GM19452 (cell line): ENCODE data around the gene FOXD1.
"Not testable (repeated sequence)": the region's sequence is repeated elsewhere in the genome, so short reads cannot be mapped to it uniquely, and the experiment has no call there.

Source experiments
- ATAC-seq: cut with Tn5 transposase; IDR thresholded peaks from one replicate; pipeline ENCODE4 v1.9.1; 2021; ENCODE audit not compliant: unreplicated experiment

FOXD1 gene

GRCh38 chr5:73418244-73418691 is 30.3 kb downstream of the FOXD1 start:
- no peak for ATAC-seq

- ATAC-seq, result no peak
Measured at GRCh38 chr5:73417303-73418034, 31.1 kb downstream of the FOXD1 start.

- ATAC-seq, result no peak
Measured at GRCh38 chr5:73415617-73416016, 33.0 kb downstream of the FOXD1 start.

DNA sequence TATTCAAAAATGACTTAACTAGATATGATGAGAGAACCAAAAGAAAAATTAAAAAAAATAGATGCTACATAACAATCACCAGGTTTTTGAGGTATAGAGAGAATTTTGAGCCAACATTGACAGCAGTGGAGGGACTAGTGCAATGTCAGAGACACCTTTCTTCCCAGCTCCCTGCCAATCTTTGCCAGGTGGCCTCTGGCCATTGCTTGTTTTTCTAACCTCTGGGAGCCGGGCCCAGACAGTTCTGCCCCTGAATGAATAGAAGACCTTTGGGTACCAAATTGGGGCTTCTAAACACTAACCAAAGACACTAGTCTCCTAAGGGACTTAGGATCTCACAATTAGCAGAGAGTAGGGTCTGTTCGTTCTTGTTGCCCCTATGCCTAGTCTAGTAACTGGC is 33.4 kb downstream of the FOXD1 start:
- no peak for ATAC-seq

GRCh38 chr5:73412597-73412988 is 36.0 kb downstream of the FOXD1 start:
- no peak for ATAC-seq

- ATAC-seq, result no peak
Measured at GRCh38 chr5:73411936-73412596, 36.5 kb downstream of the FOXD1 start.

DNA sequence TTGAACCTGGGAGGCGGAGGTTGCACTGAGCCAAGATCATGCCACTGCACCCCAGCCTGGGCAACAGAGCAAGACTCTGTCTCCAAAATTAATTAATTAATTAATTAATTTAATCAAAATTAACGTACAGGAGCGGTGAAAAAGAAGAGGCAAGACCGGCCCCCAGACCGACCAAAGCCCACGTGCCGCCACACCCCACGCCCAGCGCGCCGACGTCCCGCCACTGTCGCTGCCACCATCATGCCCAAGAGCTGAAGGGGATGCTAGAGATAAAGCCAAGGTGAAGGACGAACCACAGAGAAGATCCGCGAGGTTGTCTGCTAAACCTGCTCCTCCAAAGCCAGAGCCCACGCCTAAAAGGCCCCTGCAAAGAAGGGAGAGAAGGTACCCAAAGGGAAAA is 38.6 kb downstream of the FOXD1 start:
- ATAC-seq, result not testable (repeated sequence)

DNA sequence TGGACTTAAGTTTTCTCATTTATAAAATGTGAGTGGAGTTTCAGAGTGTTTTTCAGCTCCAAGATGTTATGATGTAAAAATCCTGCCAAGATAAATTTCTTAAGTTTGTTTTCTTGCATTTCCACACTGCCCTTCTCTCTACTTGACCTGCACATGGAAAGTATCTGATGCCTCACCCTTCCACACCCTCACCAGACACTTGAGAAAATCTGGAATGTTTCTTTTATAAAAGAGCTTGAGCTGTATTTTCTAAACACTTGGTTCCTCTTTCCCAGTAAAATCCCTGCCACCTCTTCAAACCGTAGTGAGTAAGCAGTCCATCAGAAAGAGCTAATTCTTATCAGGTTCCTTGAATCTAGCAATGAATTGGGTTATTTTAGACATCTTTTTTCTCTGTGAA is 42.9 kb downstream of the FOXD1 start:
- no peak for ATAC-seq

- no peak for ATAC-seq
Measured at GRCh38 chr5:73399775-73400174, 48.8 kb downstream of the FOXD1 start.
